Endodermal cell (in vitro differentiated cells): ENCODE data around the gene SARS1. TPM values are rescaled to one million over a fixed set of nuclear protein-coding genes. Genes with fewer than 3 reads are reported as not detected.
"Not testable (repeated sequence)": the region's sequence is repeated elsewhere in the genome, so short reads cannot be mapped to it uniquely, and the experiment has no call there.

Experiments used
- DNase-seq: peaks from one replicate; pipeline ENCODE4 v3.0.0-alpha.2; 2017
- H3K27ac ChIP-seq: 2 replicates; pipeline ENCODE4 v1.5.1; 2013; ENCODE audit warnings: mild to moderate bottlenecking, low read depth, low read length, moderate library complexity
- H3K27me3 ChIP-seq: 2 replicates; pipeline ENCODE4 v1.6.1; 2013; ENCODE audit warnings: mild to moderate bottlenecking, low read length, moderate library complexity; ENCODE audit not compliant: insufficient read depth, control insufficient read depth, poor library complexity, severe bottlenecking
- H3K36me3 ChIP-seq: 2 replicates; pipeline ENCODE4 v1.7.0; 2013; ENCODE audit warnings: mild to moderate bottlenecking, low read length, moderate library complexity; ENCODE audit not compliant: control insufficient read depth, insufficient read depth
- H3K4me1 ChIP-seq: one replicate; pipeline ENCODE4 v1.7.0; 2013; ENCODE audit warnings: low read length; ENCODE audit not compliant: control insufficient read depth, insufficient read depth
- H3K4me3 ChIP-seq: 2 replicates; pipeline ENCODE4 v1.5.1; 2013; ENCODE audit warnings: mild to moderate bottlenecking, low read length, moderate library complexity
- H3K9ac ChIP-seq: 2 replicates; pipeline ENCODE4 v1.6.1; 2013; ENCODE audit warnings: mild to moderate bottlenecking, low read length, moderate library complexity; ENCODE audit not compliant: poor library complexity, severe bottlenecking; ENCODE audit errors: extremely low read depth
- H3K9me3 ChIP-seq: 2 replicates; pipeline ENCODE4 v1.6.1; 2013; ENCODE audit warnings: mild to moderate bottlenecking, low read length, moderate library complexity; ENCODE audit not compliant: control insufficient read depth
- H3K27ac Mint-ChIP-seq: 2 replicates; pipeline ENCODE4 v1.8.0; 2020; ENCODE audit warnings: mixed read lengths
- H3K27me3 Mint-ChIP-seq: 2 replicates; pipeline ENCODE4 v1.8.0; 2021; ENCODE audit warnings: mild to moderate bottlenecking, mixed read lengths; ENCODE audit not compliant: insufficient read depth
- H3K36me3 Mint-ChIP-seq: 2 replicates; pipeline ENCODE4 v1.8.0; 2020; ENCODE audit warnings: low read depth, mixed read lengths
- H3K4me1 Mint-ChIP-seq: 2 replicates; pipeline ENCODE4 v1.8.0; 2020; ENCODE audit warnings: mixed read lengths
- H3K4me3 Mint-ChIP-seq: 2 replicates; pipeline ENCODE4 v1.8.0; 2020; ENCODE audit warnings: mild to moderate bottlenecking, moderate library complexity, mixed read lengths
- H3K9me3 Mint-ChIP-seq: 2 replicates; pipeline ENCODE4 v1.8.0; 2020; ENCODE audit warnings: mild to moderate bottlenecking, mixed read lengths
- WGBS, 2 experiments: methylation state at CpG; one replicate each; pipeline versions ENCODE4 v1.1.5 to v1.1.7; 2013; ENCODE audit warnings: missing lambda C conversion rate in 2 of 2, mixed read lengths in 1 of 2; ENCODE audit not compliant: insufficient coverage in 1 of 2, insufficient read length in 1 of 2; 5-methylcytosine and 5-hydroxymethylcytosine counted together
- total RNA-seq, 2 donors: library from RNA; stranded (reverse); fragmentation: NEBNext Ultra II Directional in 1 of 2; extraction: Animal tissue kit (Norgen Biotek cat#: 25700) in 1 of 2; gene quantifications; 2 replicates in 1 of 2; 3 replicates in 1 of 2; pipeline ENCODE4 v1.2.1, GENCODE V29; 2021
- TF ChIP-seq, protein P1 (sequence below): fragments of 200-600 bp; sonication (generic); conservative IDR thresholded peaks from 2 replicates; pipeline ENCODE4 v1.5.0; 2021; ENCODE audit warnings: antibody characterized with exemption, mild to moderate bottlenecking

SARS1 gene
- total RNA-seq, 2 donors from 2014 or later, result 100 to 101 TPM

DNA sequence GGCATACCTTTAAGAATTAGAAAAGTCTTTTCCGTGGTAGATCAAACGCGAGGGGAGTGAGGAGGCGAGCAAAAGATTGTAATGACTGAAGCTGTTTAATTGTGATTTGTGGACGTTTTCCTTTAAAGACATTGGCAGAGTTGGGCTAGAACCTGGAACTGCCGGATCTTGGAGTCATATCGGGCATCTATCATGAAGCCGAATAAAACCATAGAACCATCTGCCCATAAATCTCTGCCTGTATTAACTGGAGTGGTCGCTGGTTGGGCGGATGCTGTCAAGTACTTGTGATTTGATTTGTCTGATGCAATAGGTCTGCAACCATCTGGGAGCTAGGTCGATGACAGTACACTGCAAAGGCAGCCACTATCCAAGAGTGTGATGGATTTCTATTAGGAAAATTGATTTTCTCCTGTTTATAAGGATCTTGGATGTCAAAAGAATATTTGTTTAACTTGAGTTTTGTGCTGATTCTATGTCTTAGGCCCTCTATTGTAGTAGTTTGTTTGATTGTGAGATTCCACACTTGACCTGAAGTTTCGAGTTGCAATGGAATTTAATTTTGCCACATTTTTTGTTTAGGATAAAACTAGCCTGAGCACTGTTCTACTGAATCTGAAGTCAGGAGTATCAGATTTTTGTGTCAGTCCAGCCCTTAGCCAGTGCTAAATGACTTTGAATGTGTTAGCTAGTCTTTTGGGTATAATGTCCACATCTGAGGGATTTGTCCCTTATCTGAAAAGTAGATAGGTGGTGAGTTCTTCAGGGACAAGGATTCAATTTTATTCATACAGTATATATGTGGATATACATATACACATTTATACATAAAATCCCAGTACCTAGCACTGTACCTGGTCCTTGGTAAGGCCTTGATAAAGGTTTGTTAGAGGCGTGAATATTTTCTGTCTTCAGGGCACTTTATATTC lies 1.2 kb downstream of the SARS1 start:
- peak overlapping the region; percentile 99 for H3K4me3 Mint-ChIP-seq
- 17 to 23% methylated on average over 12 to 13 of the region's 13 CpGs for WGBS, 2 experiments
- TF ChIP-seq, protein P1, sequence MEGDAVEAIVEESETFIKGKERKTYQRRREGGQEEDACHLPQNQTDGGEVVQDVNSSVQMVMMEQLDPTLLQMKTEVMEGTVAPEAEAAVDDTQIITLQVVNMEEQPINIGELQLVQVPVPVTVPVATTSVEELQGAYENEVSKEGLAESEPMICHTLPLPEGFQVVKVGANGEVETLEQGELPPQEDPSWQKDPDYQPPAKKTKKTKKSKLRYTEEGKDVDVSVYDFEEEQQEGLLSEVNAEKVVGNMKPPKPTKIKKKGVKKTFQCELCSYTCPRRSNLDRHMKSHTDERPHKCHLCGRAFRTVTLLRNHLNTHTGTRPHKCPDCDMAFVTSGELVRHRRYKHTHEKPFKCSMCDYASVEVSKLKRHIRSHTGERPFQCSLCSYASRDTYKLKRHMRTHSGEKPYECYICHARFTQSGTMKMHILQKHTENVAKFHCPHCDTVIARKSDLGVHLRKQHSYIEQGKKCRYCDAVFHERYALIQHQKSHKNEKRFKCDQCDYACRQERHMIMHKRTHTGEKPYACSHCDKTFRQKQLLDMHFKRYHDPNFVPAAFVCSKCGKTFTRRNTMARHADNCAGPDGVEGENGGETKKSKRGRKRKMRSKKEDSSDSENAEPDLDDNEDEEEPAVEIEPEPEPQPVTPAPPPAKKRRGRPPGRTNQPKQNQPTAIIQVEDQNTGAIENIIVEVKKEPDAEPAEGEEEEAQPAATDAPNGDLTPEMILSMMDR, result no peak
- Histone ChIP-seq H3K4me3 (peak overlapping the region; percentile 98), H3K27ac (peak overlapping the region; percentile 89), H3K36me3 (peaks cover 15% of the 10 kb centered on the region), H3K4me1 (peaks cover 7% of the 10 kb centered on the region), H3K27me3 (no peaks in the 10 kb centered on the region), H3K9ac (peak overlapping the region; percentile 93), H3K9me3 (no peaks in the 10 kb centered on the region)
- H3K36me3 Mint-ChIP-seq, result peaks cover 10% of the 10 kb centered on the region
- peak overlapping the region; percentile 98 for H3K27ac Mint-ChIP-seq
- H3K27me3 Mint-ChIP-seq, result peaks cover 4% of the 10 kb centered on the region
- H3K4me1 Mint-ChIP-seq, result peaks cover 10% of the 10 kb centered on the region
- peaks cover 4% of the 10 kb centered on the region for H3K9me3 Mint-ChIP-seq
- DNase-seq, result no peak

DNA sequence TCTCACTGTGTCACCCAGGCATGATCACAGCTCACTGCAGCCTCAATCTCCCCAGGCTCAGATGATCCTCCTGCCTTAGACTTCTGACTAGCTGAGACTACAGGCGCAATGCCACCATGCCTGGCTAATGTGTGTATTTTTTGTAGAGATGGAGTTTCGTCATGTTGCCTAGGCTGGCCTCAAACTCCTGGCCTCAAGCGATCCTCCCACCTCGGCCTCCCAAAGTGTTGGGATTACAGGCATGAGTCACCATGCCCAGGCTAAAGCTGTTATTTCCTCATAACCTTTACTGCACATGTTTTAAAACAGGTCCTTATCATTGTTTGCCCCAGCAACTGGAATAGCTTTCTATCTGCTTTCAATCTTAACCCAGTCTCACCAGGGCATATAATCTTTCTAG lies 2.9 kb downstream of the SARS1 start:
- no peaks in the 10 kb centered on the region for H3K27me3 ChIP-seq
- TF ChIP-seq, protein P1, result no peak
- H3K36me3 ChIP-seq, result peaks cover 28% of the 10 kb centered on the region
- 96% methylated on average over 4 of the region's 4 CpGs for WGBS, 2 experiments
- no peak overlapping the region for H3K4me3 Mint-ChIP-seq
- H3K27me3 Mint-ChIP-seq, result no peaks in the 10 kb centered on the region
- peaks cover 10% of the 10 kb centered on the region for H3K4me1 Mint-ChIP-seq
- no peak overlapping the region for H3K9ac ChIP-seq
- peaks cover 7% of the 10 kb centered on the region for H3K4me1 ChIP-seq
- no peak overlapping the region for H3K27ac Mint-ChIP-seq
- H3K27ac ChIP-seq, result no peak overlapping the region
- DNase-seq, result no peak
- peaks cover 13% of the 10 kb centered on the region for H3K36me3 Mint-ChIP-seq
- H3K4me3 ChIP-seq, result no peak overlapping the region
- H3K9me3 Mint-ChIP-seq, result peaks cover 4% of the 10 kb centered on the region
- no peaks in the 10 kb centered on the region for H3K9me3 ChIP-seq

DNA sequence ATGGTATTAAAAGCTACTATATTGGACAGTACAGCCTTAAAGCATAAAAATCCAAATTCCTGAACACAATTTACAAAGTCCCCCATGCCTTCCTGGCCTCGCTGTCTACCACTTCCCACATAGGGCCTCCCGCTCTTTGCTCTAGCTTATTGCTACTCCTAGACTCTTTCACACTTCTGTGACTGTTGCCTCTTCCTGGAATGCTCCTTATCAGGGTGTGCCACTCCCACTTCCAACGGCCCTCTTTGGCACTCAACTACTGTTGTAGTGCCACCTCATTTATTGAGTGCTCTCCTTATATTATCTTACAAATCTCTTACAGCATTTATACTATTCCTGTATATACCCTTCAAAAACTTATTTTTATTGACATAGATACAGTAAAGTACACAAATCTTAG lies 4.8 kb downstream of the SARS1 start:
- Histone ChIP-seq H3K9me3 (no peaks in the 10 kb centered on the region), H3K36me3 (peaks cover 35% of the 10 kb centered on the region), H3K9ac (no peak overlapping the region), H3K4me1 (peaks cover 2% of the 10 kb centered on the region), H3K27me3 (no peaks in the 10 kb centered on the region), H3K27ac (no peak overlapping the region), H3K4me3 (no peak overlapping the region)
- no peak overlapping the region for H3K4me3 Mint-ChIP-seq
- 87 to 100% methylated on average over 3 of the region's 3 CpGs for WGBS, 2 experiments
- H3K9me3 Mint-ChIP-seq, result peaks cover 4% of the 10 kb centered on the region
- H3K27ac Mint-ChIP-seq, result no peak overlapping the region
- DNase-seq, result no peak
- no peaks in the 10 kb centered on the region for H3K27me3 Mint-ChIP-seq
- TF ChIP-seq, protein P1, result no peak
- peaks cover 10% of the 10 kb centered on the region for H3K4me1 Mint-ChIP-seq
- peaks cover 13% of the 10 kb centered on the region for H3K36me3 Mint-ChIP-seq

DNA sequence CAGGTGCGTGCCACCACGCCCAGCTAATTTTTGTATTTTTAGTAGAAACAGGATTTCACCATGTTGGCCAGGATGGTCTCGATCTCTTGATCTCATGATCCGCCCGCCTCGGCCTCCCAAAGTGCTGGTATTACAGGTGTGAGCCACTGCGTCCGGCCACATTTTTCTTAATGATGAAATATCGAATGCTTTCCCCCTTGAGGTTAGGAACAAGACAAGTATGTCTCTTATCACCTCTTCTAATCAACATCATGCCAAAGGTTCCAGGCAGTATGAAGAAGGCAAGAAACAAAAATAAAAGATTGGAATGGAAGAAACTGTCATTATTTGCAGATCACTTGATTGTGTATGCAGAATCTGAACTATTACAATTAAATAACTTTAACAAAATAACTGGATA lies 7.5 kb downstream of the SARS1 start:
- not testable (repeated sequence) for H3K4me3 ChIP-seq, H3K4me1 Mint-ChIP-seq, H3K9ac ChIP-seq, DNase-seq, H3K27me3 Mint-ChIP-seq, H3K27ac ChIP-seq, H3K9me3 Mint-ChIP-seq, H3K4me3 Mint-ChIP-seq, H3K27ac Mint-ChIP-seq, H3K27me3 ChIP-seq, H3K9me3 ChIP-seq, H3K4me1 ChIP-seq
- H3K36me3 ChIP-seq, result peaks cover 49% of the 10 kb centered on the region
- WGBS, 2 experiments, result 92 to 94% methylated on average over 3 to 9 of the region's 9 CpGs
- H3K36me3 Mint-ChIP-seq, result peaks cover 17% of the 10 kb centered on the region
